ENCODE measurements around the gene SLC25A3.
A peak's percentile ranks its signal among the peaks of the same experiment; 100 is the strongest.

Gene SLC25A3

DNA sequence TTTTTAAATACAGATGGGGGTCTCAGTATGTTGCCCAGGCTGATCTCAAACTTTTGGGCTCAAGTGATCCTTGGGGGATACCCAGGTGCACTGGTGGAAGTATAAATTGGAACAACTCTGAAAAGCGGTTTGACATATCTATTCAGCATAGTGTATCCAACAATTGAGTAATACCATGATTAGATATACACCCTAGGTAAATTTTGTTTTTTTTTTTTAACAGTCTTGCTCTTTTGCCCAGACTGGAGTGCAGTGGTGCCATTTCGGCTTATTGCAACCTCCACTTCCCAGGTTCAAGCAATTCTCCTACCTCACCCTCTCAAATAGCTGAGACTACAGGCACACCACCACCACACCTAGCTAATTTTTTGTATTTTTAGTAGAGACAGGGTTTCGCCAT lies 31.6 kb upstream of the SLC25A3 start:
- TF ChIP-seq, protein P1, sequence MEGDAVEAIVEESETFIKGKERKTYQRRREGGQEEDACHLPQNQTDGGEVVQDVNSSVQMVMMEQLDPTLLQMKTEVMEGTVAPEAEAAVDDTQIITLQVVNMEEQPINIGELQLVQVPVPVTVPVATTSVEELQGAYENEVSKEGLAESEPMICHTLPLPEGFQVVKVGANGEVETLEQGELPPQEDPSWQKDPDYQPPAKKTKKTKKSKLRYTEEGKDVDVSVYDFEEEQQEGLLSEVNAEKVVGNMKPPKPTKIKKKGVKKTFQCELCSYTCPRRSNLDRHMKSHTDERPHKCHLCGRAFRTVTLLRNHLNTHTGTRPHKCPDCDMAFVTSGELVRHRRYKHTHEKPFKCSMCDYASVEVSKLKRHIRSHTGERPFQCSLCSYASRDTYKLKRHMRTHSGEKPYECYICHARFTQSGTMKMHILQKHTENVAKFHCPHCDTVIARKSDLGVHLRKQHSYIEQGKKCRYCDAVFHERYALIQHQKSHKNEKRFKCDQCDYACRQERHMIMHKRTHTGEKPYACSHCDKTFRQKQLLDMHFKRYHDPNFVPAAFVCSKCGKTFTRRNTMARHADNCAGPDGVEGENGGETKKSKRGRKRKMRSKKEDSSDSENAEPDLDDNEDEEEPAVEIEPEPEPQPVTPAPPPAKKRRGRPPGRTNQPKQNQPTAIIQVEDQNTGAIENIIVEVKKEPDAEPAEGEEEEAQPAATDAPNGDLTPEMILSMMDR (conservative IDR thresholded peaks at IDR 0.05; ENCODE audit: low read length) = no peak
- no peak for TF ChIP-seq EZH2phosphoT487 (IDR thresholded peaks at IDR 0.05; ENCODE audit: borderline replicate concordance)
- no peaks in the 10 kb centered on the region for H4K20me1 ChIP-seq (ENCODE audit: insufficient read depth, low read length, poor library complexity, severe bottlenecking)
- H3K9ac ChIP-seq (ENCODE audit: low read depth, low read length, poor library complexity, severe bottlenecking) = no peak overlapping the region
- no peak overlapping the region for H3K4me2 ChIP-seq (ENCODE audit: low read depth, low read length, poor library complexity, severe bottlenecking)
- H3K4me1 ChIP-seq (ENCODE audit: insufficient read depth, low read length, poor library complexity, severe bottlenecking) = no peaks in the 10 kb centered on the region
- no peaks in the 10 kb centered on the region for H3K27me3 ChIP-seq (ENCODE audit: insufficient read depth, low read length, poor library complexity, severe bottlenecking)
- H3K9me3 ChIP-seq (ENCODE audit: insufficient read depth, low read depth, low read length) = no peaks in the 10 kb centered on the region
- no peaks in the 10 kb centered on the region for H3F3A ChIP-seq (ENCODE audit: low read depth)
- no peaks in the 10 kb centered on the region for H3K36me3 ChIP-seq (ENCODE audit: insufficient read depth, low read length)
- H3K9me2 ChIP-seq (replicated peaks; ENCODE audit: low read depth, low read length) = no peaks in the 10 kb centered on the region
- no peak overlapping the region for H3K4me3 ChIP-seq (ENCODE audit: low read length, poor library complexity, severe bottlenecking)
- H3K79me2 ChIP-seq (ENCODE audit: insufficient read depth, low read length) = no peaks in the 10 kb centered on the region
- H2AFZ ChIP-seq (ENCODE audit: low read length) = no peak overlapping the region

DNA sequence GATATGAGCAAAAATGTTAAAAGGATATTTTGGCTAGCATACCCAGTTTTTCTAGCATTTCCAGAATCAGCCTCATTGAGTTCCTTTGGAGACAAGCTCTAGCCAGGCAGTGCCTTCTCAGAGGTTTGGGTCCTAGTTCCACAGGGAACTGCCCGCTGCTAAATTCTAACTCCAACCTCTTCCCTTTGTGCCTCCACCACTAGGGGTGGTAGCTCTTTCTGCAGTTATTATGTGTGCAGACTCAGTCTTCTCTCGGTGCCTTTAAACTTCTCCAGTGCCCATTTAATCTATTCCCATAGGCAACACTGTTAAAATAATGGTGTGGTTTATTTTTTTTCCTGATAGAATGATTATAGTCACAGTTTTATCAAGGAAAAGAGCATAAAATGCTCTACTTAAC lies 21.5 kb upstream of the SLC25A3 start:
- no peak for TF ChIP-seq EZH2phosphoT487 (IDR thresholded peaks at IDR 0.05; ENCODE audit: borderline replicate concordance)
- TF ChIP-seq, protein P1 (conservative IDR thresholded peaks at IDR 0.05; ENCODE audit: low read length) = peak; percentile 54
- Histone ChIP-seq H3K4me1 (ENCODE audit: insufficient read depth, low read length, poor library complexity, severe bottlenecking) (no peaks in the 10 kb centered on the region), H4K20me1 (ENCODE audit: insufficient read depth, low read length, poor library complexity, severe bottlenecking) (no peaks in the 10 kb centered on the region)

DNA sequence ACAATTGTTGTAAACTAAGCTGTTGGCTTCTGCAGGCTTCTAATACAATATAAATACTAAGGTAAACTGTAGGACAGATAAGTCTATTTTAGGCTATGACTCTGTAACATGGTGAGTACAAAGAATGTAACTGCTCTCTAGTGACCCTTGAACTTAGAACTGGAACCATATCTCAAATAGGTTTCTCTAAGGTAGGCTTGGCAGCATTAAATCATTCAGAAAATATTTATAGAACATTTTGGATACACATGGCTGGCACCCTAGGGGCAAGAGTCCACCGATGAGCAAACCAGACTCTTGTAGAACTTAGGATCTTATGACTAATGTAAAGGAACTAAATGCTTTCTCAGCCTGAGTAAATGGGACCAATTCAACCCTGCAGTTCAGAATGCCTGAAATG lies 19.4 kb upstream of the SLC25A3 start:
- Histone ChIP-seq H3K4me2 (ENCODE audit: low read depth, low read length, poor library complexity, severe bottlenecking) (no peak overlapping the region), H3K79me2 (ENCODE audit: insufficient read depth, low read length) (no peaks in the 10 kb centered on the region), H3K27me3 (ENCODE audit: insufficient read depth, low read length, poor library complexity, severe bottlenecking) (no peaks in the 10 kb centered on the region), H3K36me3 (ENCODE audit: insufficient read depth, low read length) (no peaks in the 10 kb centered on the region), H3K9ac (ENCODE audit: low read depth, low read length, poor library complexity, severe bottlenecking) (no peak overlapping the region), H3K4me1 (ENCODE audit: insufficient read depth, low read length, poor library complexity, severe bottlenecking) (peaks cover 3% of the 10 kb centered on the region), H2AFZ (ENCODE audit: low read length) (no peak overlapping the region), H3K4me3 (ENCODE audit: low read length, poor library complexity, severe bottlenecking) (no peak overlapping the region), H3K9me3 (ENCODE audit: insufficient read depth, low read depth, low read length) (no peaks in the 10 kb centered on the region), H3K9me2 (replicated peaks; ENCODE audit: low read depth, low read length) (no peaks in the 10 kb centered on the region), H4K20me1 (ENCODE audit: insufficient read depth, low read length, poor library complexity, severe bottlenecking) (no peaks in the 10 kb centered on the region), H3F3A (ENCODE audit: low read depth) (no peaks in the 10 kb centered on the region)
- TF ChIP-seq EZH2phosphoT487 (IDR thresholded peaks at IDR 0.05; ENCODE audit: borderline replicate concordance) = no peak
- TF ChIP-seq, protein P1 (conservative IDR thresholded peaks at IDR 0.05; ENCODE audit: low read length) = no peak

More for the DNA sequence above, 21.5 kb upstream of the SLC25A3 start:
- Histone ChIP-seq H3K79me2 (ENCODE audit: insufficient read depth, low read length) (no peaks in the 10 kb centered on the region), H3K27me3 (ENCODE audit: insufficient read depth, low read length, poor library complexity, severe bottlenecking) (no peaks in the 10 kb centered on the region), H3K9me3 (ENCODE audit: insufficient read depth, low read depth, low read length) (no peaks in the 10 kb centered on the region), H3K9me2 (replicated peaks; ENCODE audit: low read depth, low read length) (no peaks in the 10 kb centered on the region), H3K4me2 (ENCODE audit: low read depth, low read length, poor library complexity, severe bottlenecking) (no peak overlapping the region), H3K9ac (ENCODE audit: low read depth, low read length, poor library complexity, severe bottlenecking) (no peak overlapping the region), H3K4me3 (ENCODE audit: low read length, poor library complexity, severe bottlenecking) (no peak overlapping the region), H3K36me3 (ENCODE audit: insufficient read depth, low read length) (no peaks in the 10 kb centered on the region), H2AFZ (ENCODE audit: low read length) (no peak overlapping the region), H3F3A (ENCODE audit: low read depth) (no peaks in the 10 kb centered on the region)
